NOMO-1 treated with dmso at 0.1 percent for 144 hours (cell line): Measurements from ENCODE around the gene PRKCE.
A peak's percentile ranks its signal among the peaks of the same experiment; 100 is the strongest.
"Not testable (repeated sequence)": the region's sequence is repeated elsewhere in the genome, so short reads cannot be mapped to it uniquely, and the experiment has no call there.

Source experiments
- DNase-seq: peaks from one replicate; lab custom pipeline; 2025; ENCODE audit not compliant: unreplicated experiment; lab: John Stamatoyannopoulos, UW

The PRKCE gene

DNA sequence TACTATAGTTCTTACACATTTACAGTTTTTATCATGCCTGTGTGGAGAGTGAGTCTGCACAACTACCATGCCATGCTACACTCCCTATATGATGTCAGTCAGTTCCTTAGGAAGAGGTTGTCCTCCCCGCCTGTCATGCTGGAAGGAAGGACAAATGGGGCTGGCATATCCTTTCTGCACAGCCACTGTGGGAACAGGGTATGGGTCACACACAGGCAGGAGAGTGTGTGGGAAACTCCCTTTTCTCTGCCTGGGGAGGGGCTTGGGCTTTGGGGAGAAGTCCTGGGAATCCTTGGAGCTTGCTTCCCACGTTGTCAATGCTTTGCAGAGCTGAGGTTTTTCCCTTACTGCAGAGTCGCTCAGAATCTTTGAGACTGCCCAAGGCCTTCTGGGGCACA, 232.1 kb downstream of the PRKCE start:
- DNase-seq = no peak

DNA sequence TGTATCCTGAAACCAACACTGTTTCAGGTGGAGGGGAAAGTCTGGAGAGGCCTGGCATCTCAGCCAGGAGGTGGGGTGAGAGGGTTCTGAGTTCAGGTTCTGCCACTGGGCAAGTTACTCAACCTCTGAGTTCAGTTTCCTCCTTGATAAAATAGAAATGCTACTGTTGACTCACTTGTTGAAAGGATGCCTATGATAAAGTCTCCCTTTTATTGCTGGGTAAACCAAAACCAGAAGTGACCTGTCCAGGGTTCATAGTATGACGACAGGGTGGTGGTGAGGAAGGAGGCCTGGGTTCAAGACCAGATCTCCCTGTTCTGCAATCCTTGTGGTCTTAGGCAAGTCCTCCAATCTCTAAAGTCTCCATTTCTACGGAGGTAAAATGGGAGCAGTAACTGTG, 232.7 kb downstream of the PRKCE start:
- no peak for DNase-seq

GRCh38 chr2:45885171-45885621, 233.7 kb downstream of the PRKCE start:
- no peak for DNase-seq

- no peak for DNase-seq
Observed at GRCh38 chr2:45886171-45886663, 234.7 kb downstream of the PRKCE start.

GRCh38 chr2:45888167-45888566, 236.7 kb downstream of the PRKCE start:
- peak; percentile 59 for DNase-seq

GRCh38 chr2:45888641-45889040, 237.2 kb downstream of the PRKCE start:
- DNase-seq = no peak

DNA sequence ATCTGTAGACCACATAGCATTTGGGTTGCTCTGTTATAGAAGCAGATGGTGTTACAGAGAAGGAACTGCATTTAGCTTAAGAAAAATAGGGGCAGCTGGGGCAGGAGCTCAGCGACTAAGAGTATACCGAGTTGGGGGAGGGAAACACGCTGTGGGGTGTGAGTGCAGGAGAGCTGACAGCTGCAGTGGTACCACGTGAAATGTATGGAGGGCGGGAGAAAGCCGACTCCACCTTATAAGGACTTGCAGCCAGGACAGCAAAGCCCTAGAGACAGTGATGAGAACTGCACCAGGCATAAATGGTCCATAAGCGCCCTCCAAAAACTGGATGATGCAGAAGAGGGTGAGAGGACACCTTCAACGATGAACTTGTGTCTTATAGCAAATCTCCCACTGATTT, 237.6 kb downstream of the PRKCE start:
- peak; percentile 74 for DNase-seq

DNA sequence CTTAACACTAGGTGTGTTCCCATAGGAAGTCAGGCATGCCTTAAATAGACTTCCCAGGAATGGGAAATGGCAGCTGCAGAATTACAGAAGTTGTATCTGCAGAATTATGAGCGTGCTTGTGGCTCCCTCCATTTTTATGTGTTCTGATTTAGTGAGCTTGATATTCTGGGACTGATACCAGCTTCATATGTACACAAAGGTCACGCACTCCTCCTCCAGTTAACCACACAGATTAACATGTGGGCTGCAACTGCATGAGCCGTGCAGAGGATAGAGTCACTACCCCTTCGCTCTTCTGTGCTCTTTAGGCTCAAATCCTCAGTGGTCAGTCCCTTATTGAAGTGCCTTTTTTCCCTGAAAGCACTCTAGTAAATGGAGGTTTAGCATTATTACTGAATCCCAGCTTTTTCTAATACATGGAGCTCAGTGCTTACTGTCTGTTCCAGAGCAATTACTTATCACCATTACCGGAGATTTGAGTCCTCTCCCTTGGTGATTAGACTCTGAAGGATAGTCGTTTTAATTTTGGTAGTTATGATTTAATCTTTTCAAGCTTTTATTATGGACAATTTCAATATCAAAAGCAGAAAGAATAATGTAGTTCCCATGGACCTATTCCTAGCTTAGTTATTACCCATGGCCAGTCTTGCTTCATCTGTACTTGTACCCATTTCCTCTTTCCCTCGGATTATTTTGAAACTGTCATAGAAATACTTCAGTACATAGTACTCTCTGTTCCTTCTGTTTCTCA, 238.3 kb downstream of the PRKCE start:
- DNase-seq = peak; percentile 50

GRCh38 chr2:45890371-45890646, 238.8 kb downstream of the PRKCE start:
- not testable (repeated sequence) for DNase-seq

GRCh38 chr2:45890819-45891218, 239.3 kb downstream of the PRKCE start:
- peak; percentile 58 for DNase-seq

GRCh38 chr2:45891719-45892424, 240.4 kb downstream of the PRKCE start:
- no peak for DNase-seq

GRCh38 chr2:45892425-45892745, 240.9 kb downstream of the PRKCE start:
- peak; percentile 58 for DNase-seq

GRCh38 chr2:45892757-45893156, 241.3 kb downstream of the PRKCE start:
- no peak for DNase-seq

DNA sequence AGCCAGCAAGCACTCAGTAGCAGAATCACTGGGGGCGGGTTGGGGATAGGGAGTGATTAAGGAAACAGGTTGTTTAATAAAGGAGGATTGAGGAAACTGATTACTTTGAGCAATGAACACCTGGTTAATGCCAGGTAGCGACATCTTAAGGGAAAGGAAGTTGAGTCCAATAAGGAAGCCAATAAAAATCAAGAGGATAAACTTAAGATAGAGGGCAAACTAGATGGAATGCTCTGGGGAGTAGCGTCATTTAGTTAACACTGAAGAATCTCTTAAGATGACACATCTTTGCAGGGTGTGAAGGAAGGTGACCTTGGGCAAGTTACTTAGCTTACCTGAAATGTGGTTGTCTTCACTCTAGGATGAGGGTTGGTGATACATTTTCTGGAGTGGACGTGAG, 242.7 kb downstream of the PRKCE start:
- no peak for DNase-seq

DNA sequence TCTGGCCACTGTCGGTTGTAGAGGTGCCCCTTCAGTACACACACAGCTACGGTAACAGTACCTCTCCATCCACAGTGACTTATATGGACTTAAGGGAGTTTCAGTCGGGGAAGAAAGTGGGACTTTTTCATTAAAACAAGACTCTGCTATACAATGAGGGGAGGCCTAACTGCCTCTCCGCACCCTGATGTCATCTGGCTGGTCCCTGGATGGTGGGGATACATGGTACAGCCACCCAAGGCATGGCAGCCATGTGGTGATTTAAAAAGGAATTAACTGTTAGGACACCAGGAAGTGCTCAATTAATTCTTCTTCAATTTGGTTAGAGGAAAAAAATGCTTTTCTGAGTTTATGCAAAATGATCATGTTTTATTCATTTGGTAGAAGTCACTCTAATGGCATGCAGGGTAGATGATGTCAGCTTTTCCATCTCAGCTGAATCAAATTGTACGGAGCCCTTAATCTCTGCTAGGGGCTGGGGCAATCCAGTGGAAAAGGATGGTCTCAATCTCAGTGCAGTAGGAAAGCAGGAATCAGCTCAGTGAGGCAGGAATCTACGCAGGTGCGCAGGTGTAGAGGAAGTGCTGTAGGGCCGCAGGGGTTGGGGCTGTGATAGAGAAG, 243.9 kb downstream of the PRKCE start:
- no peak for DNase-seq

GRCh38 chr2:45896311-45896710, 244.8 kb downstream of the PRKCE start:
- no peak for DNase-seq

GRCh38 chr2:45897842-45898241, 246.4 kb downstream of the PRKCE start:
- no peak for DNase-seq

DNA sequence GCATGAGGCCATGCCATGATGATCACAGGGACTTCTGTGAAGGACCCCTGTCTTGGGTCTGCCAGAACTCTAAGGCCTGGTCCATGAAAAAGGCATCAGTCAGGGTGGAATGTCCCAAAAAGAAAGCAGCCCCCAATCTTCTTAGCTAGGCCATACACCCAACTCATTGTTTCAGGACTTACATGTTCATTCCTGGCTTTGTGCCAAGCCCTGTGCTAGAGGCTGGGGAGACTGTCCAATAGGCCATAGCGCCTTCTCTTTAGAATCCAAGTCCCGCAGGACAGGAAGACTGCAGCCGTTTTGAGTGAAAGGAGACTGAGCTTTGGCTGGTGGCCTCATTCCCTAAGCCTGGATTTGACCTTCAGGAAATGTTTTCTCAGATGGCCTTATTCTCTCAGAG, 247.3 kb downstream of the PRKCE start:
- no peak for DNase-seq

DNA sequence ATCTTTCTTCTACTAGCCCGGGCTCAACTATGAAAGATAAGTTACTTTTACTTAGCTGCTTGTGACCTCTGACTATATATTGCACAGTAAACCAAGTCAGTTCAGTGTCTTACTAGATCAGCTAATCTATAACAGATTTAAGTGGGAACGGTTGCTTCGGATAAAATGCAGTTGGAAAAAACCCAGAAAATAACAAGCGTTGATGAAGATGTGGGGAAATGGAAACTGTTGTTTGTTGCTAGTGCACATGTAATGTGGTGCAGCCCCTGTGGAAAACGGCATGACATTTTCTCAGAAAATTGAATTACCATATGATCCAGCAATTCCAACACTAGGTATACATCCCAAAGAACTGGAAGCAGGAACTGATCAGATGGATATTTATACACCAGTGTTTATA, 248.5 kb downstream of the PRKCE start:
- DNase-seq = no peak

DNA sequence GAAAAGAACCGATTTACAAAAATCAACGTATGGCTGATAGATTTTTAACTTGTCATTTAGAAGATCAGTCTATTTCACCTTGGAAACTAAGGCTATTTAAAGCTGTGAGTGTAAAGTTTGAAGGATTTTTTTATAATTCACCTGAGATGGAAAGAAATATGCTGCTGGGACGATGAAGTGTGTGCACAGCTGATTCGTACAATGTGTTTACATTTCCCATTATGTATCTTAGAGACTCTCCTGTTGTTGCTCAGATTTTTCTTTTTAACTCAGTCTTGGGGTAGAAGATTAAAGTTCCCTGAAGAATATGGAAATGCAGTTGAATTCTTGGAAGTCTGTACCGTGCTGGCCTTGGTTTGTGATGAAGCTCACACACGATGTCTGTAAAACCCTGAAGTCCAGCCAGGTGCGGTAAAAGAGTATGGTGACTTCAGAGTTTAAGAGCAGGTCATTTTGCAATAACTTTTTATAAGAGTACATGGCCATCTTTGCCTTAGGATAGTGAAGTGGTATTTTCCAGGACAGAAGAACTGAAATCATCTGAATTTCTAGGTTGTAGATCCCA, 250.1 kb downstream of the PRKCE start:
- no peak for DNase-seq

- no peak for DNase-seq
Observed at GRCh38 chr2:45902380-45902779, 250.9 kb downstream of the PRKCE start.

GRCh38 chr2:45902781-45903375, 251.4 kb downstream of the PRKCE start:
- no peak for DNase-seq
